Ishikawa (cell line): Measurements from ENCODE around the gene APLF.

Source experiments
- CEBPB ChIP-seq: IDR thresholded peaks from 2 replicates; pipeline ENCODE4 v1.6.1; 2012
- CREB1 ChIP-seq: IDR thresholded peaks from 2 replicates; pipeline ENCODE4 v1.6.1; 2012; ENCODE audit warnings: low read depth
- EGR1 ChIP-seq: IDR thresholded peaks from 2 replicates; pipeline ENCODE4 v1.6.1; 2012
- EP300 ChIP-seq: IDR thresholded peaks from 2 replicates; pipeline ENCODE4 v1.6.1; 2012; ENCODE audit warnings: borderline replicate concordance
- FOXM1 ChIP-seq: IDR thresholded peaks from 2 replicates; pipeline ENCODE4 v1.6.1; 2012; ENCODE audit warnings: low read depth, borderline replicate concordance
- NFIC ChIP-seq: IDR thresholded peaks from 2 replicates; pipeline ENCODE4 v1.6.1; 2012
- RAD21 ChIP-seq: IDR thresholded peaks from 2 replicates; pipeline ENCODE4 v1.6.1; 2012; ENCODE audit warnings: low read depth
- TAF1 ChIP-seq: IDR thresholded peaks from 2 replicates; pipeline ENCODE4 v1.6.1; 2012; ENCODE audit warnings: low read depth, mild to moderate bottlenecking
- TCF12 ChIP-seq: IDR thresholded peaks from 2 replicates; pipeline ENCODE4 v1.6.1; 2012; ENCODE audit warnings: low read depth
- TEAD4 ChIP-seq: IDR thresholded peaks from 2 replicates; pipeline ENCODE4 v1.6.1; 2012
- YY1 ChIP-seq: IDR thresholded peaks from 2 replicates; pipeline ENCODE4 v1.6.1; 2012; ENCODE audit warnings: low read depth
- ZBTB7A ChIP-seq: IDR thresholded peaks from 2 replicates; pipeline ENCODE4 v1.6.1; 2012; ENCODE audit warnings: low read depth
- TF ChIP-seq, protein P1 (sequence below): IDR thresholded peaks from 2 replicates; pipeline ENCODE4 v1.6.1; 2012
- TF ChIP-seq, protein P2 (sequence below): IDR thresholded peaks from 2 replicates; pipeline ENCODE4 v1.6.1; 2012; ENCODE audit warnings: low read depth, mild to moderate bottlenecking
- TF ChIP-seq, protein P3 (sequence below): IDR thresholded peaks from 2 replicates; pipeline ENCODE4 v1.6.1; 2012

APLF gene

DNA sequence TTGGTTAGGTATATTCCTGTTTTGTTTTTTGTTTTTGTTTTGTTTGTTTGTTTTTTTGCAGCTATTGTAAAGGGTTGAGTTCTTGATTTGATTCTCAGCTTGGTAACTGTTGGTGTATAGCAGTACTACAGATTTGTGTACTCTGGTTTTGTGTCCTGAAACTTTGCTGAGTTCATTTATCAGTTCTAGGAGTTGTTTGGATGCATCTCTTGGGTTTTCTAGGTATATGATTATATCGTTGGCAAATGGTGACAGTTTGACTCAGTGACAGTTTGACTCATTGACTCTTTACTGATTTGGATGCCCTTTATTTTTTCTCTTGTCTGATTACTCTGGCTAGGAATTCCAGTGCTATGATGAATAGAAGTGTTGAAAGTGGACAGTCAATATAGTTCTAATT lies 53.7 kb downstream of the APLF start:
- TF ChIP-seq, protein P1, sequence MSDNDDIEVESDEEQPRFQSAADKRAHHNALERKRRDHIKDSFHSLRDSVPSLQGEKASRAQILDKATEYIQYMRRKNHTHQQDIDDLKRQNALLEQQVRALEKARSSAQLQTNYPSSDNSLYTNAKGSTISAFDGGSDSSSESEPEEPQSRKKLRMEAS: no peak
- TF ChIP-seq CEBPB (no peak), RAD21 (no peak), TEAD4 (no peak), TAF1 (no peak), EGR1 (no peak), ZBTB7A (no peak)
- TF ChIP-seq, protein P2, sequence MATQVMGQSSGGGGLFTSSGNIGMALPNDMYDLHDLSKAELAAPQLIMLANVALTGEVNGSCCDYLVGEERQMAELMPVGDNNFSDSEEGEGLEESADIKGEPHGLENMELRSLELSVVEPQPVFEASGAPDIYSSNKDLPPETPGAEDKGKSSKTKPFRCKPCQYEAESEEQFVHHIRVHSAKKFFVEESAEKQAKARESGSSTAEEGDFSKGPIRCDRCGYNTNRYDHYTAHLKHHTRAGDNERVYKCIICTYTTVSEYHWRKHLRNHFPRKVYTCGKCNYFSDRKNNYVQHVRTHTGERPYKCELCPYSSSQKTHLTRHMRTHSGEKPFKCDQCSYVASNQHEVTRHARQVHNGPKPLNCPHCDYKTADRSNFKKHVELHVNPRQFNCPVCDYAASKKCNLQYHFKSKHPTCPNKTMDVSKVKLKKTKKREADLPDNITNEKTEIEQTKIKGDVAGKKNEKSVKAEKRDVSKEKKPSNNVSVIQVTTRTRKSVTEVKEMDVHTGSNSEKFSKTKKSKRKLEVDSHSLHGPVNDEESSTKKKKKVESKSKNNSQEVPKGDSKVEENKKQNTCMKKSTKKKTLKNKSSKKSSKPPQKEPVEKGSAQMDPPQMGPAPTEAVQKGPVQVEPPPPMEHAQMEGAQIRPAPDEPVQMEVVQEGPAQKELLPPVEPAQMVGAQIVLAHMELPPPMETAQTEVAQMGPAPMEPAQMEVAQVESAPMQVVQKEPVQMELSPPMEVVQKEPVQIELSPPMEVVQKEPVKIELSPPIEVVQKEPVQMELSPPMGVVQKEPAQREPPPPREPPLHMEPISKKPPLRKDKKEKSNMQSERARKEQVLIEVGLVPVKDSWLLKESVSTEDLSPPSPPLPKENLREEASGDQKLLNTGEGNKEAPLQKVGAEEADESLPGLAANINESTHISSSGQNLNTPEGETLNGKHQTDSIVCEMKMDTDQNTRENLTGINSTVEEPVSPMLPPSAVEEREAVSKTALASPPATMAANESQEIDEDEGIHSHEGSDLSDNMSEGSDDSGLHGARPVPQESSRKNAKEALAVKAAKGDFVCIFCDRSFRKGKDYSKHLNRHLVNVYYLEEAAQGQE: no peak

DNA sequence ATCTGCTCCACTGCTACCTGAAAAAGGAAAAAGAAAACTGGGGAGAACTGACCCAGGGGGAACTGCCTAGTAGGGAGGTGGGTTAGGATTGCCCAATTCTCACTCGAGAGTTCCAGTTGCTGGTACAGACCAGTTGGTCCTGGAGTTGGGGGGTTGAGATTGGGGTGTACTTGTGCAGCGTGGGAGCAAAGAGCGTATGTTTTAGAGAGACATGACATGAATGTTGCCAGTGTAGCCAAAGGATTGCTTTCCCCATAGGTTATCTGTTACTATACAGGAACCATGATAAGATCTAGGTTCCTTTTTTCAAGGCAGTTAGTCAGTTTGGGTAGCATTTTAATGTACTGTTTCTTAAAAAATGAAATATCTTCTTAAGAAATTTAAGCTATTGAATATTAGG lies 68.6 kb downstream of the APLF start:
- no peak for TF ChIP-seq TEAD4
- no peak for TF ChIP-seq FOXM1
- no peak for TF ChIP-seq ZBTB7A
- no peak for TF ChIP-seq EP300
- TF ChIP-seq CREB1: no peak
- TF ChIP-seq EGR1: no peak
- TF ChIP-seq TAF1: no peak
- TF ChIP-seq RAD21: no peak
- TF ChIP-seq, protein P2: no peak
- TF ChIP-seq TCF12: no peak
- TF ChIP-seq, protein P3, sequence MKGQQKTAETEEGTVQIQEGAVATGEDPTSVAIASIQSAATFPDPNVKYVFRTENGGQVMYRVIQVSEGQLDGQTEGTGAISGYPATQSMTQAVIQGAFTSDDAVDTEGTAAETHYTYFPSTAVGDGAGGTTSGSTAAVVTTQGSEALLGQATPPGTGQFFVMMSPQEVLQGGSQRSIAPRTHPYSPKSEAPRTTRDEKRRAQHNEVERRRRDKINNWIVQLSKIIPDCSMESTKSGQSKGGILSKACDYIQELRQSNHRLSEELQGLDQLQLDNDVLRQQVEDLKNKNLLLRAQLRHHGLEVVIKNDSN: no peak
- TF ChIP-seq, protein P1: no peak
- TF ChIP-seq NFIC: no peak
- TF ChIP-seq YY1: no peak
- TF ChIP-seq CEBPB: no peak

DNA sequence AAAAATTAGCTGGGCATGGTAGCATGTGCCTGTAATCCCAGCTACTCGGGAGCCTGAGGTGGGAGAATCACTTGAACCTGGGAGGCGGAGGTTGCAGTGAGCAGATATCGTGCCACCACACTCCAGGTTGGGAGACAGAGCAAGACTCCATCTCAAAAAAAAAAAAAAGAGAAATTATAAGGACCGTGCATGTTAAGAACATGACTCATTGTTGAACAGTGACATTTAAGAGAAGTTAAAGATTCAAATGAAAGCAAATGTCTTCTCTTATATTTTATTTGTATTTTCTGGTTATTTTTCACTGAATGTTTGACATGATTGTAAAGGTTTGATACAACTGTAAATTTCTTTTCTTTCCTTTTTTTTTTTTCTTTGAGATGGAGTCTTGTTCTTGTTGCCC lies 69.6 kb downstream of the APLF start:
- TF ChIP-seq ZBTB7A (no peak), CREB1 (no peak), FOXM1 (no peak), TCF12 (no peak), EP300 (no peak), EGR1 (no peak), CEBPB (no peak), TAF1 (no peak), YY1 (no peak), NFIC (no peak), TEAD4 (no peak), RAD21 (no peak)
- TF ChIP-seq, protein P1: no peak
- TF ChIP-seq, protein P2: no peak
- TF ChIP-seq, protein P3: no peak

DNA sequence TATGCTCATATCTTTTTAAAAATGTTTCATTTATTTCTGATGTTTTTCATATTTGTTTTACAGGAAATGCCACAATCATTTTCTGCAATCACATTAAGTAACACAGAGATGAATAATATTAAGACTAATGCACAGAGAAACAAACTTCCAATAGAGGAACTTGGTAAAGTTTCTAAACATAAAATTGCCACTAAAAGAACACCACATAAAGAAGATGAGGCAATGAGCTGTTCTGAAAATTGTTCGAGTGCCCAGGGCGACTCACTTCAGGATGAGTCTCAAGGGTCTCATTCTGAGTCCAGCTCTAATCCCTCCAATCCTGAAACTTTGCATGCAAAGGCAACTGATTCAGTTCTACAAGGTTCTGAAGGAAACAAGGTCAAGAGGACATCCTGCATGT lies 70.4 kb downstream of the APLF start:
- TF ChIP-seq TCF12 (no peak), FOXM1 (no peak), TAF1 (no peak)

DNA sequence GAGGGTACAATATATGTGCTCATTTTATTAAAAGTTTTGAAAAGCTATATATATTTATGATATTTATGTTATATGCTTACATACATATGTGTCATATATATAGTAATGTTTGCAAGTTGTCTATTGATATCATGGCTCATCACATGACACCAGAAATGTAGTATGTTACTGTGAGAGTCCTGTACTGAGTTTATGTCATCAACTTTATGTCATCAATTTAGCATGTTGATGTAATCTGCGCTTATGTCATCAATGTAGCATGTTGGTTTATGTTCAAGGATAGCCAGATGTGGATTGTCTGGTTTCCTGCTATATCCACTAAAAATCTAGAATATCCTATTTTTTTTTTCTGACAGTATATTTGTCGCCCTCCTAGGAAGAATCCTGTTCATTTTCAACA lies 77.4 kb downstream of the APLF start:
- TF ChIP-seq EP300: no peak
- no peak for TF ChIP-seq CEBPB
- no peak for TF ChIP-seq ZBTB7A
- TF ChIP-seq, protein P3: no peak
- TF ChIP-seq TCF12: no peak
- TF ChIP-seq EGR1: no peak
- TF ChIP-seq, protein P2: no peak
- TF ChIP-seq FOXM1: no peak
- no peak for TF ChIP-seq TEAD4
- TF ChIP-seq, protein P1: no peak
- TF ChIP-seq CREB1: no peak
- TF ChIP-seq RAD21: no peak
- no peak for TF ChIP-seq TAF1
- no peak for TF ChIP-seq YY1
- no peak for TF ChIP-seq NFIC
